BLaER1 treated with 17β-estradiol and CSF1 and Interleukin-3, amounts not matched to agents 10 nM and 100 nM (cell line): ENCODE results near the gene AGAP1.

Experiments
- H3K27ac ChIP-seq, 11 experiments: shearing (Covaris generic); formaldehyde crosslinking; 2 replicates each; pipeline ENCODE4 v1.8.1; 2022
- H3K27me3 ChIP-seq, 11 experiments: shearing (Covaris generic); formaldehyde crosslinking; 2 replicates each; pipeline ENCODE4 v1.8.1; 2022
- H3K36me3 ChIP-seq, 11 experiments: shearing (Covaris generic); formaldehyde crosslinking; 2 replicates each; pipeline ENCODE4 v1.8.1; 2022
- H3K4me1 ChIP-seq, 10 experiments: shearing (Covaris generic); formaldehyde crosslinking; 2 replicates each; pipeline ENCODE4 v1.8.1; 2022
- H3K4me2 ChIP-seq, 11 experiments: shearing (Covaris generic); formaldehyde crosslinking; 2 replicates each; pipeline ENCODE4 v1.8.1; 2022
- H3K4me3 ChIP-seq, 10 experiments: shearing (Covaris generic); formaldehyde crosslinking; 2 replicates each; pipeline ENCODE4 v1.8.1; 2022
- H3K9ac ChIP-seq, 11 experiments: shearing (Covaris generic); formaldehyde crosslinking; 2 replicates each; pipeline ENCODE4 v1.8.1; 2022
- H3K9me3 ChIP-seq, 11 experiments: shearing (Covaris generic); formaldehyde crosslinking; replicated peaks in 1 of 11; 2 replicates each; pipeline ENCODE4 v1.8.1; 2022
- H4K20me1 ChIP-seq, 11 experiments: shearing (Covaris generic); formaldehyde crosslinking; 2 replicates each; pipeline ENCODE4 v1.8.1; 2022
- Cebpa-rat ChIP-seq, 11 experiments: shearing (Covaris generic); IDR thresholded peaks; 2 replicates each; pipeline ENCODE4 v1.8.1; 2022

Gene AGAP1

DNA sequence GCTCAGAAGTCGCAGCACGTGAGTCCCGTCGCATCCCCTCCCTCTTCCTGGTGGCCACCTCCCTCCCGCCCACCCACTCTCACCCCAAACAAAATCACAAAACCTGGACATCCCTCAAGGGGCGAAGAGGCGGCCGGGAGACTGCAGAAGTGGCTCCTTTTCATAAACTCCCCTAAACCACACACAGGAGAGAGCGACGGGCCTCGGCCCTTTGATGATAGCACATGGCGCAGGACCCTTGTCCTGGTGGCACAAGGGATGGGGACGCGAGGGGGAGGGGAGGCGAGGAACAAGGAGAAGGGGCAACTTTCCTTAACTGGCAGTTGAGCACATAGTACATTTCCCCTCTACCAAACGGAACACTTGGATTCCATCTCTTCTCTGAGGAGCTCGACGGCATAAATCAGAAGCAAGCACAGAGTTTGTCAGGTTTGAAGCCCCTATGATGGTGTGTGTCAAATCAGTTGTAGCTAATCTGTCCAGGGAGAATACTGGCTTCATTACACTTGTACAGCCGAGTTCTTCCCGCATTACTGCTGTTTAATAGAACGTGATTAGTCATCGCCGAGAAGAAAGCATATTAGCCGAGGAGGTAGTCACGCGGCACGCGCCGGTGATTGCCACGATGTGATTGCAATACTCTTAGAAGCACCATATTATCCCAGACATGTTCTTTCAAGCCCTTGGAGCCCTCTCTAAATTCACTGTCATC, 630.5 kb downstream of the AGAP1 start:
- H3K4me3 ChIP-seq, result no peak overlapping the region

GRCh38 chr2:236125541-236125940, 631.7 kb downstream of the AGAP1 start:
- Histone ChIP-seq H3K9me3 (no peaks in the 10 kb centered on the region), H3K4me1 (peaks cover 9 to 25% (median 20%) of the 10 kb centered on the region in 10 experiments), H4K20me1 (no peaks in the 10 kb centered on the region), H3K4me2 (peak overlapping the region in 3 of 11 experiments; percentile 49 to 64 (median 61); a peak in 6 of 22 replicates), H3K9ac (no peak overlapping the region), H3K27ac (no peak overlapping the region), H3K36me3 (peaks cover 0 to 82% (median 41%) of the 10 kb centered on the region in 11 experiments; a peak in 18 of 22 replicates), H3K4me3 (no peak overlapping the region), H3K27me3 (no peaks in the 10 kb centered on the region)
- TF ChIP-seq Cebpa-rat (IDR thresholded peaks at IDR 0.05), result no peak

More for the DNA sequence above, 630.5 kb downstream of the AGAP1 start:
- TF ChIP-seq Cebpa-rat (IDR thresholded peaks at IDR 0.05), result no peak
- peaks cover 0 to 79% (median 44%) of the 10 kb centered on the region in 11 experiments; a peak in 18 of 22 replicates for H3K36me3 ChIP-seq
- H3K9me3 ChIP-seq, result no peaks in the 10 kb centered on the region
- H3K27ac ChIP-seq, result peak overlapping the region in 3 of 11 experiments; percentile 1 to 38 (median 19); a peak in 4 of 22 replicates
- no peaks in the 10 kb centered on the region for H3K27me3 ChIP-seq
- peaks cover 0 to 11% (median 0%) of the 10 kb centered on the region in 11 experiments; a peak in 3 of 22 replicates for H4K20me1 ChIP-seq
- no peak overlapping the region for H3K9ac ChIP-seq
- peaks cover 9 to 32% (median 28%) of the 10 kb centered on the region in 10 experiments for H3K4me1 ChIP-seq
- H3K4me2 ChIP-seq, result peak overlapping the region; percentile 10 to 67 (median 49); a peak in 19 of 22 replicates

DNA sequence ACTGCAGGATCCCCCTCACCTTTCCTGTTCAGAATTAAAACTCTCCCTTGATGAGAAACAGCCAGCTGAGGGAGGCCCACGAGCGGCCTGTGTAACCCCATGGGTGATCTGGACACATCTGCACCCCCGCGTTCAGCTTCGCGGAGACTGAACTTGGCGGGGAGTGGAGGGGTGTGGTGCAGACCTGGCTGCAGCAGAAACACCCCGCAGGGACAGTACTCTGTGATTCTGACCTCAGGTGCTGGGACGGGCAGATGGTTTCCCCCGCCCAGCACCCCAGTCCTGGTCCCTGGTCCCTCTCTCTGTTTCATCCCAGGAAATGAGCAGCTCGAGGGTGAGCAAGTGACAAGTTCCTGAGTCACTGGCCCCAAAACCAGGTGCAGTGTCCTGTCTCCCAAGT, 633.2 kb downstream of the AGAP1 start:
- Histone ChIP-seq H3K9me3 (no peaks in the 10 kb centered on the region), H3K4me1 (peaks cover 9 to 29% (median 25%) of the 10 kb centered on the region in 10 experiments), H3K4me3 (no peak overlapping the region), H3K27ac (no peak overlapping the region), H3K4me2 (peak overlapping the region in 6 of 11 experiments; percentile 8 to 28 (median 16); a peak in 2 of 22 replicates), H4K20me1 (0 out of 22 replicates have a peak, but pooled peaks cover 0 to 4% (median 0%) of the 10 kb centered on the region in 11 experiments), H3K27me3 (no peaks in the 10 kb centered on the region), H3K36me3 (peaks cover 0 to 76% (median 40%) of the 10 kb centered on the region in 11 experiments; a peak in 18 of 22 replicates), H3K9ac (no peak overlapping the region)
- TF ChIP-seq Cebpa-rat (IDR thresholded peaks at IDR 0.05), result no peak

DNA sequence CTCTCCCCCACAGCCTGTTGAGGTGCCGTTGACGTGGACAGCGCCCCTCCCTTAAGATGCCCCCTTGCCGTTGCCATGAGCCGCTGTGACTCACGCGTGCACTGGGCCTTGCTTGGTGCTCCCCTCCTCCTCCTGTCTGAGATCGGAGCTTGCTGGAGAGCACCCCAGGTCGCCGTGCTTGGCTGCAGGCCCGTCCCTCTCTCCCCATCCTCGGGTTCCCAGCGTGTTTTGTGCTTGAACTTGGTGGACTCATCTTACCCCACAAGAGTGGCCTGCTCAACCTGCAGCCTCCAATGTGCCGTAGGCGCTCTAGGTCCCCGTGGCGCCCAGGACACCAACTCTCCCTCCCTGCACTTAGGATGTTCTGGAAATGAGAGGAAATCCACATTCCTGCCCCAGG, 634.5 kb downstream of the AGAP1 start:
- no peaks in the 10 kb centered on the region for H3K9me3 ChIP-seq
- H3K27me3 ChIP-seq, result no peaks in the 10 kb centered on the region
- H3K27ac ChIP-seq, result no peak overlapping the region
- no peak for TF ChIP-seq Cebpa-rat (IDR thresholded peaks at IDR 0.05)
- H3K4me2 ChIP-seq, result no peak overlapping the region
- H3K4me1 ChIP-seq, result peaks cover 9 to 37% (median 27%) of the 10 kb centered on the region in 10 experiments
- no peak overlapping the region for H3K4me3 ChIP-seq
- 0 out of 22 replicates have a peak, but pooled peaks cover 0 to 4% (median 0%) of the 10 kb centered on the region in 11 experiments for H4K20me1 ChIP-seq
- peaks cover 0 to 76% (median 35%) of the 10 kb centered on the region in 11 experiments; a peak in 18 of 22 replicates for H3K36me3 ChIP-seq
- no peak overlapping the region for H3K9ac ChIP-seq

DNA sequence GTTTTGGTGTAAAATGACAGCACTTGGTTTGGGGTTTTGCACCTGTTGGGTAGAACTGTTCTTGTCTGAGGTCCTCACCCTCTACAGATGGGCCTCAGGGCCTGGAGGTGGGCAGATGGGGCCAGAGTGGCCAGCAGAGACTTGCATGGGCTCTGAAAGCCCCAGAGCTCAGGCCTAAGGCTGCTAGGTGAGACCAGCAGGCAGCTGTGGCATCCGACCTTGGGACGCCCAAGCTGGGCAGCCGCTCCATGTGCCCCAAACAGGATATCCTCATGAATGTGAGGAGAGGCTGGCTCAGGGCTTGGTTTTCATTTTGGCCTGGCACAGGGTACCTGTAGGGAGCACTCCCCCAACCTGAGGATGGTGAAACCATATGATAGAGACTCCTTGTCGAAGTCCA, 636.1 kb downstream of the AGAP1 start:
- Histone ChIP-seq H3K4me3 (no peak overlapping the region), H3K27ac (no peak overlapping the region), H3K36me3 (peaks cover 0 to 66% (median 22%) of the 10 kb centered on the region in 11 experiments; a peak in 16 of 22 replicates), H3K9me3 (no peaks in the 10 kb centered on the region), H3K27me3 (no peaks in the 10 kb centered on the region), H3K9ac (no peak overlapping the region), H3K4me2 (no peak overlapping the region), H3K4me1 (peaks cover under 1 to 29% (median 19%) of the 10 kb centered on the region in 10 experiments; a peak in 19 of 20 replicates), H4K20me1 (0 out of 22 replicates have a peak, but pooled peaks cover 0 to 4% (median 0%) of the 10 kb centered on the region in 11 experiments)
- TF ChIP-seq Cebpa-rat (IDR thresholded peaks at IDR 0.05), result no peak

DNA sequence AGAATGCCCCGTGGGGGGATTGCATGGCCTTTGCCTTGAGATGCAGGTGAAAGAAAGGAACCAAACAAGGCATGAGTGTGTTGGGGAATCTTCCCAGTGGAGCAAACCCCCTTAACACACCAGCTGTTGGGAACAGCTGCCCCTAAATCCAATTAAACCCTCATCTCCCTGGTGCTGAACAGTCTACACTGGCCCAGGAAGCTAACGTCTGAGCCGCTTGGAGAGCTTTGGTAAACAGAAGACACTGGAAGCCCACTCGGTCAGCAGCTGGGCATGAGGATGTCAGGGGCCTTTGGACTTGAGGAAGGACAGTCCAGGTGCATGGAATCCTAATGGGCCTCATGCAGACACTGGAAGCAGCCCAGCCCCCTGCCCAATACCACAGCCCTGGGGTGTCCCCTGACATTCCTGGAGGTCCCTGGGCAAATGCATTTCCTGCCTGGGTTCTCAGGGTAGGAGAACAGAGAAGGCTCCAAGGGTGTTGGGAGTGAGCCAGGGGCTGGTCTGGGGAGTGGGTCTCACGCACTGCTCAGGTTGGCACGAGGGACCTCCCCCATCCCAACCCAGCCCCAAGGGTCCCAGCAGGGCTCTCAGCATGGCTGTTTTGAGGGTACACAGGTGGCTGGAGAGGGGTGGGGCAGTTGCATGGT, 636.6 kb downstream of the AGAP1 start:
- Histone ChIP-seq H4K20me1 (0 out of 22 replicates have a peak, but pooled peaks cover 0 to 4% (median 0%) of the 10 kb centered on the region in 11 experiments), H3K27me3 (no peaks in the 10 kb centered on the region), H3K9me3 (no peaks in the 10 kb centered on the region), H3K4me3 (no peak overlapping the region), H3K27ac (no peak overlapping the region), H3K4me1 (peaks cover 0 to 27% (median 14%) of the 10 kb centered on the region in 10 experiments; a peak in 16 of 20 replicates), H3K9ac (no peak overlapping the region), H3K36me3 (peaks cover 0 to 60% (median 22%) of the 10 kb centered on the region in 11 experiments; a peak in 16 of 22 replicates), H3K4me2 (peak overlapping the region in 1 of 11 experiments; percentile 10; a peak in 3 of 22 replicates)
- TF ChIP-seq Cebpa-rat (IDR thresholded peaks at IDR 0.05), result no peak

- Histone ChIP-seq H4K20me1 (0 out of 22 replicates have a peak, but pooled peaks cover 0 to 4% (median 0%) of the 10 kb centered on the region in 11 experiments), H3K4me3 (no peak overlapping the region), H3K4me1 (peaks cover 0 to 27% (median 12%) of the 10 kb centered on the region in 10 experiments; a peak in 13 of 20 replicates), H3K9ac (no peak overlapping the region), H3K27ac (no peak overlapping the region), H3K4me2 (peak overlapping the region in 1 of 11 experiments; percentile 10; a peak in 3 of 22 replicates), H3K36me3 (peaks cover 0 to 53% (median 18%) of the 10 kb centered on the region in 11 experiments; a peak in 12 of 22 replicates), H3K9me3 (no peaks in the 10 kb centered on the region), H3K27me3 (no peaks in the 10 kb centered on the region)
- TF ChIP-seq Cebpa-rat (IDR thresholded peaks at IDR 0.05), result no peak
Measured at GRCh38 chr2:236131073-236131692, 637.3 kb downstream of the AGAP1 start.

DNA sequence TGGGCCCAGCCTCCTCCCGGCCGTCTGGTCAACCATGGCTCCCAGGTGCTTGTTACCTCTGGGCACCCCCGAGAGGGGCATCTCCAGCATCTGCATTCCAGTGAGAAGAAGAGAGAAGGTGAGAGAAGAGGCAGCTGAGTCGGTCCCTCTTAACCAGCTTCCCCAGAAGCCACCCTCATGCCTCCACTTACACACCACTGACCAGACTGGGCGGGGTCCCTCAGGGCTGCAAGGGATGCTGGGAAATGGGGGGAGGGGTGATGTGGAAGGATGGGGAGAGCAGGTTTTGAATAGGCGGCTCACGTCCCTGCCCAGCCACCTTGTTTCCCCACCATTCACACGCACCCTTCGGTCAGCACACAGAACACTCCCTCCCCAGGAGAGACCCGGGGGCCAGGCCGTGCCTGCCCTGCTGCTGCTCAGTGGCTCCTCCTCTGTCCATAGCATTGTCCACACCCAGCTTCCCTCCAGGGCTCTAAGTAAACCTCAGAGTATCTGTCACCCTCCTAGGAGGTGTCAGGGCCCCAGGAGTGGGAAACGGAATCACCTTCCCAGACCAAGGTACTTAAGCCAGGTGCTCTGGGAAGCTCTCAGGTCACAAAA, 639.7 kb downstream of the AGAP1 start:
- H3K4me1 ChIP-seq, result peaks cover 0 to 18% (median 2%) of the 10 kb centered on the region in 10 experiments; a peak in 5 of 20 replicates
- H3K9ac ChIP-seq, result no peak overlapping the region
- no peak overlapping the region for H3K27ac ChIP-seq
- no peak overlapping the region for H3K4me3 ChIP-seq
- no peaks in the 10 kb centered on the region for H3K9me3 ChIP-seq
- no peaks in the 10 kb centered on the region for H3K27me3 ChIP-seq
- H4K20me1 ChIP-seq, result 0 out of 22 replicates have a peak, but pooled peaks cover 0 to 4% (median 0%) of the 10 kb centered on the region in 11 experiments
- no peak overlapping the region for H3K4me2 ChIP-seq
- TF ChIP-seq Cebpa-rat (IDR thresholded peaks at IDR 0.05), result no peak
- peaks cover 0 to 32% (median 4%) of the 10 kb centered on the region in 11 experiments; a peak in 9 of 22 replicates for H3K36me3 ChIP-seq
